Activated naive CD8-positive, alpha-beta T cell (primary cell): ENCODE results near the gene KRT9.
"Not testable (repeated sequence)": the region's sequence is repeated elsewhere in the genome, so short reads cannot be mapped to it uniquely, and the experiment has no call there.

Source experiments
- H3K27ac Mint-ChIP-seq: one replicate; pipeline ENCODE4 v1.8.0; 2021; ENCODE audit warnings: mixed read lengths
- H3K27me3 Mint-ChIP-seq: one replicate; pipeline ENCODE4 v1.8.0; 2021; ENCODE audit warnings: mixed read lengths
- H3K36me3 Mint-ChIP-seq: one replicate; pipeline ENCODE4 v1.8.0; 2021; ENCODE audit warnings: mixed read lengths
- H3K4me1 Mint-ChIP-seq: one replicate; pipeline ENCODE4 v1.8.0; 2021; ENCODE audit warnings: low read depth, mixed read lengths
- H3K4me3 Mint-ChIP-seq: one replicate; pipeline ENCODE4 v1.8.0; 2021; ENCODE audit warnings: mild to moderate bottlenecking, mixed read lengths
- H3K9me3 Mint-ChIP-seq: one replicate; pipeline ENCODE4 v1.8.0; 2021; ENCODE audit warnings: low read depth, mixed read lengths

KRT9 gene

GRCh38 chr17:41585301-41586056, 13.6 kb upstream of the KRT9 start:
- H3K4me3 Mint-ChIP-seq: no peak overlapping the region
- no peaks in the 10 kb centered on the region for H3K9me3 Mint-ChIP-seq
- H3K36me3 Mint-ChIP-seq: no peaks in the 10 kb centered on the region
- H3K27ac Mint-ChIP-seq: no peak overlapping the region
- no peaks in the 10 kb centered on the region for H3K4me1 Mint-ChIP-seq
- peaks cover 11% of the 10 kb centered on the region for H3K27me3 Mint-ChIP-seq

GRCh38 chr17:41584331-41584927, 12.6 kb upstream of the KRT9 start:
- not testable (repeated sequence) for H3K4me3 Mint-ChIP-seq, H3K4me1 Mint-ChIP-seq, H3K27me3 Mint-ChIP-seq, H3K27ac Mint-ChIP-seq, H3K36me3 Mint-ChIP-seq, H3K9me3 Mint-ChIP-seq

GRCh38 chr17:41583137-41584127, 11.6 kb upstream of the KRT9 start:
- Mint-ChIP-seq H3K27me3 (peaks cover 11% of the 10 kb centered on the region), H3K36me3 (no peaks in the 10 kb centered on the region), H3K4me1 (no peaks in the 10 kb centered on the region), H3K9me3 (no peaks in the 10 kb centered on the region), H3K4me3 (no peak overlapping the region), H3K27ac (no peak overlapping the region)

- not testable (repeated sequence) for H3K4me3 Mint-ChIP-seq, H3K36me3 Mint-ChIP-seq, H3K4me1 Mint-ChIP-seq, H3K27ac Mint-ChIP-seq, H3K9me3 Mint-ChIP-seq
- H3K27me3 Mint-ChIP-seq: peaks cover 13% of the 10 kb centered on the region
These were observed 10.5 kb upstream of the KRT9 start for GRCh38 chr17:41582061-41582968.

- Mint-ChIP-seq H3K27ac (no peak overlapping the region), H3K9me3 (no peaks in the 10 kb centered on the region), H3K4me1 (no peaks in the 10 kb centered on the region), H3K36me3 (no peaks in the 10 kb centered on the region), H3K27me3 (peaks cover 18% of the 10 kb centered on the region), H3K4me3 (no peak overlapping the region)
These were observed 9.7 kb upstream of the KRT9 start for GRCh38 chr17:41581366-41582060.

- Mint-ChIP-seq H3K27me3 (peaks cover 18% of the 10 kb centered on the region), H3K4me3 (no peak overlapping the region), H3K9me3 (no peaks in the 10 kb centered on the region), H3K4me1 (no peaks in the 10 kb centered on the region), H3K36me3 (no peaks in the 10 kb centered on the region), H3K27ac (no peak overlapping the region)
These were observed 9.0 kb upstream of the KRT9 start for GRCh38 chr17:41580687-41581365.

GRCh38 chr17:41580244-41580575, 8.4 kb upstream of the KRT9 start:
- H3K27me3 Mint-ChIP-seq: peaks cover 18% of the 10 kb centered on the region
- H3K27ac Mint-ChIP-seq: no peak overlapping the region
- H3K36me3 Mint-ChIP-seq: no peaks in the 10 kb centered on the region
- no peak overlapping the region for H3K4me3 Mint-ChIP-seq
- no peaks in the 10 kb centered on the region for H3K4me1 Mint-ChIP-seq
- H3K9me3 Mint-ChIP-seq: no peaks in the 10 kb centered on the region

GRCh38 chr17:41579484-41580243, 7.8 kb upstream of the KRT9 start:
- H3K4me1 Mint-ChIP-seq: no peaks in the 10 kb centered on the region
- H3K27me3 Mint-ChIP-seq: peaks cover 18% of the 10 kb centered on the region
- no peak overlapping the region for H3K4me3 Mint-ChIP-seq

GRCh38 chr17:41578971-41579370, 7.1 kb upstream of the KRT9 start:
- Mint-ChIP-seq H3K4me1 (no peaks in the 10 kb centered on the region), H3K27ac (no peak overlapping the region), H3K27me3 (peaks cover 16% of the 10 kb centered on the region), H3K4me3 (no peak overlapping the region), H3K9me3 (no peaks in the 10 kb centered on the region), H3K36me3 (no peaks in the 10 kb centered on the region)

More at GRCh38 chr17:41579484-41580243, 7.8 kb upstream of the KRT9 start:
- Mint-ChIP-seq H3K36me3 (no peaks in the 10 kb centered on the region), H3K9me3 (no peaks in the 10 kb centered on the region), H3K27ac (no peak overlapping the region)

- no peak overlapping the region for H3K27ac Mint-ChIP-seq
- H3K9me3 Mint-ChIP-seq: no peaks in the 10 kb centered on the region
These were observed 6.7 kb upstream of the KRT9 start for GRCh38 chr17:41578538-41578937.

GRCh38 chr17:41576740-41577139, 4.9 kb upstream of the KRT9 start:
- H3K9me3 Mint-ChIP-seq, H3K4me3 Mint-ChIP-seq, H3K4me1 Mint-ChIP-seq: not testable (repeated sequence)

More at GRCh38 chr17:41578538-41578937, 6.7 kb upstream of the KRT9 start:
- Mint-ChIP-seq H3K4me1 (no peaks in the 10 kb centered on the region), H3K27me3 (peaks cover 17% of the 10 kb centered on the region), H3K36me3 (no peaks in the 10 kb centered on the region), H3K4me3 (no peak overlapping the region)

GRCh38 chr17:41575336-41575735, 3.5 kb upstream of the KRT9 start:
- no peak overlapping the region for H3K4me3 Mint-ChIP-seq
- peaks cover 24% of the 10 kb centered on the region for H3K27me3 Mint-ChIP-seq
- H3K4me1 Mint-ChIP-seq: no peaks in the 10 kb centered on the region
- no peaks in the 10 kb centered on the region for H3K36me3 Mint-ChIP-seq
- no peaks in the 10 kb centered on the region for H3K9me3 Mint-ChIP-seq
- H3K27ac Mint-ChIP-seq: no peak overlapping the region

More at GRCh38 chr17:41576740-41577139, 4.9 kb upstream of the KRT9 start:
- H3K27me3 Mint-ChIP-seq: peaks cover 21% of the 10 kb centered on the region
- not testable (repeated sequence) for H3K36me3 Mint-ChIP-seq, H3K27ac Mint-ChIP-seq

- Mint-ChIP-seq H3K36me3 (no peaks in the 10 kb centered on the region), H3K4me3 (peak overlapping the region; percentile 17), H3K27me3 (peaks cover 14% of the 10 kb centered on the region), H3K27ac (peak overlapping the region; percentile 80), H3K4me1 (peaks cover 21% of the 10 kb centered on the region), H3K9me3 (peaks cover 4% of the 10 kb centered on the region)
These were observed 4.5 kb downstream of the KRT9 start for GRCh38 chr17:41567317-41567716.
